GM19452 (cell line): Measurements from ENCODE around the gene XAF1.
"Not testable (repeated sequence)": the region's sequence is repeated elsewhere in the genome, so short reads cannot be mapped to it uniquely, and the experiment has no call there.

Experiments used
- ATAC-seq: cut with Tn5 transposase; IDR thresholded peaks from one replicate; pipeline ENCODE4 v1.9.1; 2021; ENCODE audit not compliant: unreplicated experiment

XAF1 gene

GRCh38 chr17:6755731-6756184, at the start of gene XAF1:
TSS of gene XAF1 (plus strand) at chr17:6756046. CDS start at chr17:6756079, 33 bp downstream.
- no peak for ATAC-seq

GRCh38 chr17:6706499-6706898, 49.3 kb upstream of the XAF1 start:
- no peak for ATAC-seq

GRCh38 chr17:6706996-6707395, 48.9 kb upstream of the XAF1 start:
- ATAC-seq: no peak

- no peak for ATAC-seq
Measured at GRCh38 chr17:6708357-6708961, 47.4 kb upstream of the XAF1 start.

- no peak for ATAC-seq
Measured at GRCh38 chr17:6710317-6710716, 45.5 kb upstream of the XAF1 start.

- ATAC-seq: no peak
Measured at GRCh38 chr17:6711081-6711674, 44.7 kb upstream of the XAF1 start.

GRCh38 chr17:6711681-6712057, 44.2 kb upstream of the XAF1 start:
- no peak for ATAC-seq

- no peak for ATAC-seq
Measured at GRCh38 chr17:6712058-6712853, 43.6 kb upstream of the XAF1 start.

GRCh38 chr17:6712854-6713129, 43.1 kb upstream of the XAF1 start:
- ATAC-seq: no peak

GRCh38 chr17:6713130-6713917, 42.5 kb upstream of the XAF1 start, which contains the start of gene SLC13A5:
TSS of gene SLC13A5 (minus strand) at chr17:6713369. CDS start at chr17:6713333, 36 bp downstream.
- ATAC-seq: no peak

GRCh38 chr17:6713918-6714271, 42.0 kb upstream of the XAF1 start:
- ATAC-seq: no peak

GRCh38 chr17:6714315-6714874, 41.5 kb upstream of the XAF1 start:
- no peak for ATAC-seq

GRCh38 chr17:6716736-6717135, 39.1 kb upstream of the XAF1 start:
- no peak for ATAC-seq

- ATAC-seq: no peak
Measured at GRCh38 chr17:6721744-6722143, 34.1 kb upstream of the XAF1 start.

GRCh38 chr17:6724009-6724408, 31.8 kb upstream of the XAF1 start:
- no peak for ATAC-seq

GRCh38 chr17:6729531-6729930, 26.3 kb upstream of the XAF1 start:
- no peak for ATAC-seq

GRCh38 chr17:6746665-6747064, 9.2 kb upstream of the XAF1 start:
- ATAC-seq: not testable (repeated sequence)

GRCh38 chr17:6748617-6749016, 7.2 kb upstream of the XAF1 start:
- no peak for ATAC-seq

GRCh38 chr17:6749519-6749918, 6.3 kb upstream of the XAF1 start:
- ATAC-seq: no peak

- no peak for ATAC-seq
Measured at GRCh38 chr17:6752068-6752909, 3.6 kb upstream of the XAF1 start.
